ENCODE data around the gene ANKMY1.

Gene ANKMY1

GRCh38 chr2:240528406-240529040 is 29.3 kb downstream of the ANKMY1 start:
- TF ChIP-seq CTCF (IDR thresholded peaks at IDR 0.05; ENCODE audit: low read length, missing control alignments) = no peak
- DNase-seq (ENCODE audit: low read depth) = no peak
- H3K4me3 ChIP-seq (replicated peaks; ENCODE audit: low read depth, low read length) = no peak overlapping the region

- DNase-seq (ENCODE audit: low read depth) = no peak
- no peak for TF ChIP-seq CTCF (IDR thresholded peaks at IDR 0.05; ENCODE audit: low read length, missing control alignments)
- no peak overlapping the region for H3K4me3 ChIP-seq (replicated peaks; ENCODE audit: low read depth, low read length)
Observed at GRCh38 chr2:240527153-240527750, 30.5 kb downstream of the ANKMY1 start.

GRCh38 chr2:240526521-240526920 is 31.3 kb downstream of the ANKMY1 start:
- H3K4me3 ChIP-seq (replicated peaks; ENCODE audit: low read depth, low read length) = no peak overlapping the region
- TF ChIP-seq CTCF (IDR thresholded peaks at IDR 0.05; ENCODE audit: low read length, missing control alignments) = no peak
- DNase-seq (ENCODE audit: low read depth) = no peak

GRCh38 chr2:240525802-240526201 is 32.0 kb downstream of the ANKMY1 start:
- H3K4me3 ChIP-seq (replicated peaks; ENCODE audit: low read depth, low read length) = no peak overlapping the region
- DNase-seq (ENCODE audit: low read depth) = no peak
- TF ChIP-seq CTCF (IDR thresholded peaks at IDR 0.05; ENCODE audit: low read length, missing control alignments) = no peak

- TF ChIP-seq CTCF (IDR thresholded peaks at IDR 0.05; ENCODE audit: low read length, missing control alignments) = no peak
- no peak for DNase-seq (ENCODE audit: low read depth)
- H3K4me3 ChIP-seq (replicated peaks; ENCODE audit: low read depth, low read length) = no peak overlapping the region
Observed at GRCh38 chr2:240524963-240525718, 32.6 kb downstream of the ANKMY1 start.

- TF ChIP-seq CTCF (IDR thresholded peaks at IDR 0.05; ENCODE audit: low read length, missing control alignments) = no peak
- no peak overlapping the region for H3K4me3 ChIP-seq (replicated peaks; ENCODE audit: low read depth, low read length)
- DNase-seq (ENCODE audit: low read depth) = no peak
Observed at GRCh38 chr2:240523451-240524281, 34.1 kb downstream of the ANKMY1 start.
